ENCODE results near the gene SH2D5. TPM values are rescaled to one million over a fixed set of nuclear protein-coding genes. Genes with fewer than 3 reads are reported as not detected.

The SH2D5 gene
- total and polyA plus RNA-seq, 5 donors from 2014 or later = not detected

- Mint-ChIP-seq H3K36me3 (no peaks in the 10 kb centered on the region), H3K9me3 (no peaks in the 10 kb centered on the region), H3K4me3 (no peak overlapping the region), H3K4me1 (no peaks in the 10 kb centered on the region), H3K27ac (no peak overlapping the region), H3K27me3 (no peaks in the 10 kb centered on the region)
- Histone ChIP-seq H3K27ac (ENCODE audit: insufficient read depth, low read length, poor library complexity, severe bottlenecking) (no peak overlapping the region), H3K36me3 (ENCODE audit: control insufficient read depth, insufficient read depth, low read length) (no peaks in the 10 kb centered on the region), H3K9me3 (ENCODE audit: control insufficient read depth in 2 of 2, low read length in 2 of 2) (no peaks in the 10 kb centered on the region), H3K4me3 (ENCODE audit: low read depth, low read length) (no peak overlapping the region), H3K4me1 (ENCODE audit: control insufficient read depth, insufficient read depth, low read length, poor library complexity, severe bottlenecking) (no peaks in the 10 kb centered on the region), H3K27me3 (ENCODE audit: control insufficient read depth, insufficient read depth, low read length) (no peaks in the 10 kb centered on the region)
- ATAC-seq (ENCODE audit: low read depth in 2 of 2) (no peak), DNase-seq (no peak)
Observed at GRCh38 chr1:20708891-20709290, 23.6 kb downstream of the SH2D5 start.

- Mint-ChIP-seq H3K4me3 (no peak overlapping the region), H3K9me3 (no peaks in the 10 kb centered on the region), H3K27ac (no peak overlapping the region), H3K27me3 (no peaks in the 10 kb centered on the region), H3K36me3 (no peaks in the 10 kb centered on the region), H3K4me1 (peaks cover 0 to 1% (median 0%) of the 10 kb centered on the region in 4 donors)
- Histone ChIP-seq H3K27me3 (ENCODE audit: control insufficient read depth, insufficient read depth, low read length) (no peaks in the 10 kb centered on the region), H3K4me1 (ENCODE audit: control insufficient read depth, insufficient read depth, low read length, poor library complexity, severe bottlenecking) (no peaks in the 10 kb centered on the region), H3K9me3 (ENCODE audit: control insufficient read depth in 2 of 2, low read length in 2 of 2) (no peaks in the 10 kb centered on the region), H3K36me3 (ENCODE audit: control insufficient read depth, insufficient read depth, low read length) (no peaks in the 10 kb centered on the region), H3K27ac (ENCODE audit: insufficient read depth, low read length, poor library complexity, severe bottlenecking) (no peak overlapping the region), H3K4me3 (ENCODE audit: low read depth, low read length) (no peak overlapping the region)
- DNase-seq = no peak
- ATAC-seq (ENCODE audit: low read depth in 2 of 2) = no peak
Observed at GRCh38 chr1:20708057-20708456, 24.4 kb downstream of the SH2D5 start.

- Histone ChIP-seq H3K27me3 (ENCODE audit: control insufficient read depth, insufficient read depth, low read length) (no peaks in the 10 kb centered on the region), H3K4me1 (ENCODE audit: control insufficient read depth, insufficient read depth, low read length, poor library complexity, severe bottlenecking) (no peaks in the 10 kb centered on the region), H3K36me3 (ENCODE audit: control insufficient read depth, insufficient read depth, low read length) (no peaks in the 10 kb centered on the region), H3K9me3 (ENCODE audit: control insufficient read depth in 2 of 2, low read length in 2 of 2) (no peaks in the 10 kb centered on the region), H3K27ac (ENCODE audit: insufficient read depth, low read length, poor library complexity, severe bottlenecking) (no peak overlapping the region), H3K4me3 (ENCODE audit: low read depth, low read length) (no peak overlapping the region)
- Mint-ChIP-seq H3K4me3 (no peak overlapping the region), H3K4me1 (peaks cover 0 to 2% (median 0%) of the 10 kb centered on the region in 4 donors), H3K36me3 (no peaks in the 10 kb centered on the region), H3K9me3 (no peaks in the 10 kb centered on the region), H3K27me3 (no peaks in the 10 kb centered on the region), H3K27ac (no peak overlapping the region)
- ATAC-seq (ENCODE audit: low read depth in 2 of 2) = no peak
- no peak for DNase-seq
Observed at GRCh38 chr1:20706841-20707240, 25.7 kb downstream of the SH2D5 start.

DNA sequence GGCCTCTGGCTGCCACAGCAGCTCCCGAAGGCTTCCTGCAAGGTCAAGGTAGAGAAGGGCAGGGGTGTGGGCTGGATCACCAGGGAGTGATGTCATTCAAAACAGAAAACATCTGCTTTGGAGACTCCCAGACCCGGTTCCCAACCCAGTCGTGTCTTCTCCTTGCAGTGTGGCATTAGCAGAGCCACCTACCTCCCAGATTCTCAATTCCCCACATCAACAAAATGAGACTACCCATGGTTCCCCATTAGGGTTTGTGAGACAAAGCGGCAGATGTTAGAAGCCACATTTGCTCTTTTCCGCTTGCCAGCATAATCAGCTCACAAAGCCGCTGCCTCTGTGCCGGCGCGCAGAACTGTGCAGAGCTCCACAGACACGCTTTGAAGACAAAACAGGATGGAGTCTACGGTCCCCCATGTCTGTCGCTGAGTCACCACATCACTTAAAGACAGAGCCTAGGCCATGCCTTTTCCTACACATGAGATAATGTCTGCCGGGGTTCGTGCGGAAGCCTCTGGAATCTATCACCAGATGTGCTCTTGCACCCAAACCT, 27.2 kb downstream of the SH2D5 start:
- no peaks in the 10 kb centered on the region for H3K36me3 Mint-ChIP-seq
- H3K4me1 Mint-ChIP-seq = peaks cover 0 to 2% (median 0%) of the 10 kb centered on the region in 4 donors
- no peak overlapping the region for H3K4me3 Mint-ChIP-seq
- no peaks in the 10 kb centered on the region for H3K9me3 ChIP-seq (ENCODE audit: control insufficient read depth in 2 of 2, low read length in 2 of 2)
- H3K4me3 ChIP-seq (ENCODE audit: low read depth, low read length) = no peak overlapping the region
- no peak overlapping the region for H3K27ac Mint-ChIP-seq
- H3K27ac ChIP-seq (ENCODE audit: insufficient read depth, low read length, poor library complexity, severe bottlenecking) = no peak overlapping the region
- H3K36me3 ChIP-seq (ENCODE audit: control insufficient read depth, insufficient read depth, low read length) = no peaks in the 10 kb centered on the region
- no peak for DNase-seq
- peaks cover 2% of the 10 kb centered on the region for H3K27me3 Mint-ChIP-seq
- H3K9me3 Mint-ChIP-seq = no peaks in the 10 kb centered on the region
- no peaks in the 10 kb centered on the region for H3K4me1 ChIP-seq (ENCODE audit: control insufficient read depth, insufficient read depth, low read length, poor library complexity, severe bottlenecking)
- peak in 1 of 2 donors; percentile 47 for ATAC-seq (ENCODE audit: low read depth in 2 of 2)
- H3K27me3 ChIP-seq (ENCODE audit: control insufficient read depth, insufficient read depth, low read length) = no peaks in the 10 kb centered on the region

GRCh38 chr1:20704390-20705202, 27.9 kb downstream of the SH2D5 start:
- peaks cover 0 to 2% (median 0%) of the 10 kb centered on the region in 4 donors for H3K4me1 Mint-ChIP-seq

DNA sequence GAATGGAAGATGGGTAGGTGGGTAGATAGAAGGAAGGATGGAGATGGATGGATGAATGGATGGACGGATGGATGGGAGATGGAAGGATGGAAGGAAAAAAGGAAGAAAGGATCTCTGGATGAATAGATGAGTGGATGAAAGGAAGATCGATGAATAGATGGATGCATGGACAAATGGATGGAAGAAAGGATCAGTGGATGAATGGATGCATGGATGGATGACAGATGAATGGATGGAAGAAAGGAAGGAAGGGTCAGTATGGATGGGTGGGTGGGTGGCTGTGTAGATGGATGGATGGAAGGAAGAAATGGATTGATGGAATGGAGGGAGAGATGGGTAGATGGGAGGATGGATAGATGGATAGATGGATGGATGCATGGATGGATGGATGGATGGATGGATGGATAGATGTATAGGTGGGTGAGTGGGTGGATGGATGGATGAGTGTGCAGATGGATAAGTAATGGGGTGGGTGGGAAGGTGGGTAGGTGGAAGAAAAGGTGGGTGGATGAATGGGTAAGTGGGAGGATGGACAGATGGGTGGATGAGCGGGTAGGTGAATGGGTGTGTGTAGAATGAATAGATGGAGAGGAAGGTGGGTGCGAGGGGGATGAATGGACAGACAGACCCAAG, 29.3 kb downstream of the SH2D5 start:
- Histone ChIP-seq H3K4me3 (ENCODE audit: low read depth, low read length) (no peak overlapping the region), H3K27ac (ENCODE audit: insufficient read depth, low read length, poor library complexity, severe bottlenecking) (no peak overlapping the region), H3K36me3 (ENCODE audit: control insufficient read depth, insufficient read depth, low read length) (no peaks in the 10 kb centered on the region), H3K4me1 (ENCODE audit: control insufficient read depth, insufficient read depth, low read length, poor library complexity, severe bottlenecking) (no peaks in the 10 kb centered on the region), H3K9me3 (ENCODE audit: control insufficient read depth in 2 of 2, low read length in 2 of 2) (no peaks in the 10 kb centered on the region), H3K27me3 (ENCODE audit: control insufficient read depth, insufficient read depth, low read length) (no peaks in the 10 kb centered on the region)
- H3K9me3 Mint-ChIP-seq = no peaks in the 10 kb centered on the region
- H3K4me3 Mint-ChIP-seq = no peak overlapping the region
- no peak overlapping the region for H3K27ac Mint-ChIP-seq
- H3K4me1 Mint-ChIP-seq = peaks cover 0 to 2% (median 0%) of the 10 kb centered on the region in 4 donors
- ATAC-seq (ENCODE audit: low read depth in 2 of 2) = no peak
- peaks cover 5% of the 10 kb centered on the region for H3K27me3 Mint-ChIP-seq
- no peaks in the 10 kb centered on the region for H3K36me3 Mint-ChIP-seq
- DNase-seq = no peak

More at GRCh38 chr1:20704390-20705202, 27.9 kb downstream of the SH2D5 start:
- Mint-ChIP-seq H3K27ac (no peak overlapping the region), H3K9me3 (no peaks in the 10 kb centered on the region), H3K36me3 (no peaks in the 10 kb centered on the region), H3K27me3 (peaks cover 5% of the 10 kb centered on the region), H3K4me3 (no peak overlapping the region)
- no peak overlapping the region for H3K27ac ChIP-seq (ENCODE audit: insufficient read depth, low read length, poor library complexity, severe bottlenecking)
- no peaks in the 10 kb centered on the region for H3K9me3 ChIP-seq (ENCODE audit: control insufficient read depth in 2 of 2, low read length in 2 of 2)
- no peaks in the 10 kb centered on the region for H3K27me3 ChIP-seq (ENCODE audit: control insufficient read depth, insufficient read depth, low read length)
- no peaks in the 10 kb centered on the region for H3K4me1 ChIP-seq (ENCODE audit: control insufficient read depth, insufficient read depth, low read length, poor library complexity, severe bottlenecking)
- no peak overlapping the region for H3K4me3 ChIP-seq (ENCODE audit: low read depth, low read length)
- no peaks in the 10 kb centered on the region for H3K36me3 ChIP-seq (ENCODE audit: control insufficient read depth, insufficient read depth, low read length)
- ATAC-seq (ENCODE audit: low read depth in 2 of 2) (no peak), DNase-seq (no peak)

DNA sequence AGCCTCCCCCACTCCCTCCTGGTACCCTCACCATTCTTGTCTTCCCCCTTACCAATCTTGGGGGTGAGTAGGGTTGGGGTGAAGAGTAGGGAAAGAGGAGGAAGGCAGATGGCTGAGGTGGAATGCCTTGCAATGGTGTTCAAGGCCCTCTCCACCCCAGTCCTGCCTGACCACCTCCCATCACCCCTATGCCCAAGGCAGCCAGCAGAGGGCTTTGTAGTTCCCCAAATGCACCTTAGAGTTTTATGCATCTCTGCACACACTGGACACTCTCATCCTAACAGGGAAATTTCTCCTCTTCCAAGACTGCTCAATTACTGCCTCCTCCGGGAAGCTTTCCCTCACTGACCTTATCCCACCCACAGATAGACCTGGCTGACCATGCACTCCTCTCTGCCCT, 30.1 kb downstream of the SH2D5 start:
- no peak overlapping the region for H3K4me3 ChIP-seq (ENCODE audit: low read depth, low read length)
- no peaks in the 10 kb centered on the region for H3K27me3 ChIP-seq (ENCODE audit: control insufficient read depth, insufficient read depth, low read length)
- H3K27ac ChIP-seq (ENCODE audit: insufficient read depth, low read length, poor library complexity, severe bottlenecking) = no peak overlapping the region
- no peak overlapping the region for H3K27ac Mint-ChIP-seq
- no peaks in the 10 kb centered on the region for H3K9me3 Mint-ChIP-seq
- H3K36me3 Mint-ChIP-seq = no peaks in the 10 kb centered on the region
- H3K4me1 ChIP-seq (ENCODE audit: control insufficient read depth, insufficient read depth, low read length, poor library complexity, severe bottlenecking) = no peaks in the 10 kb centered on the region
- H3K9me3 ChIP-seq (ENCODE audit: control insufficient read depth in 2 of 2, low read length in 2 of 2) = no peaks in the 10 kb centered on the region
- no peak for ATAC-seq (ENCODE audit: low read depth in 2 of 2)
- DNase-seq = no peak
- H3K27me3 Mint-ChIP-seq = peaks cover 5% of the 10 kb centered on the region
- no peak overlapping the region for H3K4me3 Mint-ChIP-seq
- peaks cover 0 to 2% (median 0%) of the 10 kb centered on the region in 4 donors for H3K4me1 Mint-ChIP-seq
- H3K36me3 ChIP-seq (ENCODE audit: control insufficient read depth, insufficient read depth, low read length) = no peaks in the 10 kb centered on the region
